A549 treated with Hydrocortisone at 1 μM for 4 hours (cell line): Measurements from ENCODE around the gene RO60. TPM values are rescaled to one million over a fixed set of nuclear protein-coding genes. Genes with fewer than 3 reads are reported as not detected.

Experiments used
- total RNA-seq: library from RNA; stranded (reverse); fragments of 200-300 nt; extraction: Qiagen RNA extraction; gene quantifications from 5 replicates; pipeline ENCODE4 v1.2.3, GENCODE V29; 2022

RO60 gene
- total RNA-seq, result 22.4 to 35.4 TPM (median 28.0 TPM) in 5 replicates

DNA sequence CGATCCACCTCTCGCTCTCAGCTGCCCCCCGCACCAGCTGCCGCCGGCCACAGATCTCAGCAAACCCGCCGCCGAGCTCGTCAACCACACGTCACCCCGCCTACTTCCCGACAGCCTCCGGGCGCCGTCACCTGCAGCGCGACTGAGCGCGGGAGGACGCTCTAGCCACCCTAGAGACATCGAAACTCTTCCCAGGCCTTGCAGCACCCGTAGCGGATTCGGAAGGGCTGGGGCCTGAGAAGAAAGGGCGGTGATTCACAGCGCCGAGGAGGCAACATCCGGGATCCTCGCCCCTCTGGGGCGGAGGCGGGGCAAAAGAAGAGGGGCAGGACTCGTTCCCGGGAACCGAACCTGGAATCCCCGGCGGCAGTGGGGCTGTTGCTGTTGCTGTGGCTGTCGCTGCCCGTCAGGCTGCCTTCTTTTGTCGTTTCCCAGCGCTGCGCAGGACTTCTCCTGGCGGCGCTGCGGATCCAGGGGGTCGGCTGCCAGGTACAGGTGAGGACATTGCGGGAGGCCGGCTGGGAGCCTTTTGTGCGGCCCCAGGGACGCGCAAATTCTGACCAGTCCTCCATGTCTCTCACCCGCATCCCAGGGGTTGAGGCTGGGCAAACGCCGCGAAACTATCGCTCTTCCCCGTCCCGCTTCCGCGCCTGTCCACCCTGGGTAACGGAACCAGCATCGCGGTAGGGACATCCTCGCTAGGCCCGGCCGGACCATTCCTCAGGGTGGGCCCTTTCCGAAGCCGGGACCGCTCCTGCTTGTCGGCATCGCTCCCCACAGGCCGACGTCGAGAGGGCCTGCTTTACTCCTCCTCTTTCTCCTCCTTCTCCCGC lies at the start of gene RO60, which contains the start of gene UCHL5:
Gene RO60, plus strand, starts transcription at position 331 of the 833 bp plus-strand sequence. CDS start 9,443 bp downstream, outside the sequence.
Gene UCHL5, minus strand, starts transcription at position 79 of the 833 bp plus-strand sequence. CDS start 100 bp downstream, outside the sequence.

GRCh38 chr1:193104907-193105820 lies 45.8 kb downstream of the RO60 start, which contains the start of gene GLRX2:
Gene GLRX2 (minus strand): TSS chr1:193105414. CDS start chr1:193105382, 32 bp downstream.

Other genes with a start within 250 kb of the RO60 start
- 41.7 to 51.9 TPM (median 43.9 TPM) in 5 replicates for gene UCHL5, start 252 bp upstream of the RO60 start, total RNA-seq
- gene GLRX2, start 45.8 kb downstream of the RO60 start, total RNA-seq, result 34.0 to 49.7 TPM (median 44.3 TPM) in 5 replicates
- gene CDC73, start 62.4 kb downstream of the RO60 start, total RNA-seq, result 27.7 to 36.5 TPM (median 32.7 TPM) in 5 replicates
- gene B3GALT2, start 127.0 kb downstream of the RO60 start, total RNA-seq, result not detected in 5 replicates